ENCODE data around the gene BAZ1B. TPM values are rescaled to one million over a fixed set of nuclear protein-coding genes. Genes with fewer than 3 reads are reported as not detected.

The BAZ1B gene
- total and polyA plus RNA-seq, 9 of the 15 experiments (the other 6 are each of a cell fraction or from before 2014, with no cell fraction given): 15.0 to 134 (median 79.5) TPM

GRCh38 chr7:73521636-73522104, 423 bp downstream of the BAZ1B start (continued):
- TF ChIP-seq NR3C1 (CRISPR knock-in tag; IDR thresholded peaks at IDR 0.05) (peak; percentile 77; the same call in 1 of the 2 replicates), ARID3B (CRISPR knock-in tag; IDR thresholded peaks at IDR 0.05; ENCODE audit: borderline replicate concordance) (no peak), RBBP5 (IDR thresholded peaks at IDR 0.05; ENCODE audit: borderline replicate concordance, insufficient read depth, low read length, poor library complexity, severe bottlenecking) (peak; percentile 84), ZBTB43 (CRISPR knock-in tag; IDR thresholded peaks at IDR 0.05) (no peak), MXI1 (IDR thresholded peaks at IDR 0.05; ENCODE audit: low read depth, low read length) (no peak), ZNF561 (CRISPR knock-in tag; conservative IDR thresholded peaks at IDR 0.05) (no peak), RBM25 (IDR thresholded peaks at IDR 0.05; ENCODE audit: low read depth, low read length, severe bottlenecking) (peak; percentile 77), REST (IDR thresholded peaks at IDR 0.05; ENCODE audit: borderline replicate concordance) (peak; percentile 47; the same call in 1 of the 2 replicates), REST (CRISPR knock-in tag; IDR thresholded peaks at IDR 0.05; ENCODE audit: low read depth) (no peak), ZNF584 (CRISPR knock-in tag; IDR thresholded peaks at IDR 0.05; ENCODE audit: low read depth) (no peak), ARID4B (CRISPR knock-in tag; IDR thresholded peaks at IDR 0.05) (peak; percentile 31; the same call in 1 of the 2 replicates), ZNF24 (IDR thresholded peaks at IDR 0.05) (0 out of 2 replicates have a peak, but pooled peaks have one; percentile 38)
